HG03108 (cell line): Measurements from ENCODE around the gene LRRTM4.
"Not testable (repeated sequence)": the region's sequence is repeated elsewhere in the genome, so short reads cannot be mapped to it uniquely, and the experiment has no call there.

Source experiments
- ATAC-seq: cut with Tn5 transposase; IDR thresholded peaks from one replicate; pipeline ENCODE4 v1.9.1; 2021; ENCODE audit warnings: moderate library complexity; ENCODE audit not compliant: unreplicated experiment

LRRTM4 gene

DNA sequence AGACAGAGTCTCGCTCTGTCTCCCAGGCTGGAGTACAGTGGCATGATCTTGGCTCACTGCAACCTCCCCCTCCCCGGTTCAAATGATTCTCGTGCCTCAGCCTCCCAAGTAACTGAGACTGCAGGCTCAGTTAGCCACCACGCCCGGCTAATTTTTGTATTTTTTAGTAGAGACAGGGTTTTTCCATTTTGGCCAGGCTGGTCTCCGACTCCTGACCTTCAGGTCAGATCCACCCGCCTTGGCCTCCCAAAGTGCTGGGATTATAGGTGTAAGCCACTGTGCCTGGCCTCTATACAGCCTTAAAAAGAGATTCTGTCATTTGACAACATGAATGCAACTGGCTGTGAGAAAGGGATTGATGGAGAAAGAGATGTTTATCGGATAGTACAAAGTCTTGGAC lies 426.7 kb downstream of the LRRTM4 start:
- ATAC-seq = not testable (repeated sequence)

- ATAC-seq = no peak
Observed at GRCh38 chr2:77095096-77095495, 427.1 kb downstream of the LRRTM4 start.

GRCh38 chr2:77088424-77088823 lies 433.8 kb downstream of the LRRTM4 start:
- not testable (repeated sequence) for ATAC-seq

DNA sequence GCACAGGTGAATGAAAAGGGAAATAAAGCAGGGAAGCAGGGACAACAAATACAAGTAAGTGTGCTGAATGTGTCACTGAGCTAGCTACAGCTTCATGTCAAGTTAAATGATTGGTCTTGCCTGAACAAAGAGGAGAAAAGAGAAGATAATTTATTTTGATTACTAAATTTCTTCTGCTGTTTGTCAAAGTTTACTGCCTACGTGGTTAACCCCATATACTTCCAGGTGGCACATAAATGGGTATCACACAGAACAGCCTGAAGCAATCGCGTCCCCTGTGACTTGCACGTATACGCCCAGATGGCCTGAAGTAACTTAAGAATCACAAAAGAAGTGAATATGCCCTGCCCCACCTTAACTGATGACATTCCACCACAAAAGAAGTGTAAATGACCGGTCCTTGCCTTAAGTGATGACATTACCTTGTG lies 434.2 kb downstream of the LRRTM4 start:
- no peak for ATAC-seq

- ATAC-seq = no peak
Observed at GRCh38 chr2:77086478-77086877, 435.7 kb downstream of the LRRTM4 start.

GRCh38 chr2:77086051-77086450 lies 436.1 kb downstream of the LRRTM4 start:
- ATAC-seq = no peak

DNA sequence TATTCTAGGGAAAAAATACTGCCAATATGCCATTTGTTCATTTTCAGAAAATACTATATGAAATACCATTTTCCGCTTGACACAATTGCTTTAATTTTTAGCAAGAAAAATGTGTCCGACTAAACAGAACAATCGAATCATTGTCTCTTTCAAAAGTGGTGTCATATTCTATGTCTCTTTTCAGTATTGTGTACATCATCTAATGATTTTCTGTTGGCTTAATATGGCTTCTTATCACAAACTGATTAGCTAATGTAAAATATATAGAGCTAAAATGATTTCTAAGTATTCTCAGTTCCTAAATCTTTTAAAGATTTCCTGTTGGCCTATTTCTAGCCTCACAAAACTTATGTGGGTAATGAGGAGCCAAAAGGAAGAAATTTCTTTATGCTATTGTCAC lies 436.6 kb downstream of the LRRTM4 start:
- no peak for ATAC-seq

- no peak for ATAC-seq
Observed at GRCh38 chr2:77081597-77081996, 440.6 kb downstream of the LRRTM4 start.

DNA sequence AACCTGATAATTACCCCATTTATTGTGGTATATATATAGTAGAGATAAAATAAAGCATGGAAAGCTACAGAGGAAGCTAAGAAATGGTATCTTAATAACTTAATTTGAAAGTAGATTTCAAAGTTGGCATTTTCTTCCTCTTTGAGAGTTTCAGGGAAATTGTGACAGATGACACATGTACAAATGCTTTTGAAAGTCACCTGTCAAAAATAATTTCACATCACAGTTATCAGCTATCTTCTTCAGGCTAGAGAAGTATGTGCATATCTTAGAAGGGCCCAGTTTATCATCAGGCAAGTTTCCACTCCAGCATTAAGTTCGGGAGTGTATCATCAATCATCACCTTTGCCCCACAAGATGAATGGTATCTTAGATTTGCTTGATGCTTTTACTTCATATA lies 457.9 kb downstream of the LRRTM4 start:
- ATAC-seq = no peak

DNA sequence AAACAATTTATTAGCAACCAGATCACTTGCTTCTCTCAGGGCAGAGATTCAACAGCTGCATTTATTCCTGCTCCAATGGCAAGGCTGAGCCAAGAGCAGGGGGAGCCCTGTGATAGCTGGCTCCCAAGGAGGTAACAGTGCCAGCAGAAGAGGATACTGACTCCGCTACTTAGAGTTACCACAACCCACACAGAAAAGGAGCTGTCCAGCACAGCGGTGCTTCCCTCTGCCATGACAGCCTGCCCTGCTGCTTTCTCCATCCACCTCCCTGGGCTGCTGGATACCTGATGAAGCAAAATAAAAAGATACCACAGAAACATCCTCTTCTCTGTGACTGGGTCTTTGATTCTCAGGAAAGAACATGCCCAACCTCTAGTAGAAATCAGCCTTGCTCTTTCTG lies 467.2 kb downstream of the LRRTM4 start:
- ATAC-seq = no peak

- no peak for ATAC-seq
Observed at GRCh38 chr2:77046339-77046738, 475.8 kb downstream of the LRRTM4 start.

DNA sequence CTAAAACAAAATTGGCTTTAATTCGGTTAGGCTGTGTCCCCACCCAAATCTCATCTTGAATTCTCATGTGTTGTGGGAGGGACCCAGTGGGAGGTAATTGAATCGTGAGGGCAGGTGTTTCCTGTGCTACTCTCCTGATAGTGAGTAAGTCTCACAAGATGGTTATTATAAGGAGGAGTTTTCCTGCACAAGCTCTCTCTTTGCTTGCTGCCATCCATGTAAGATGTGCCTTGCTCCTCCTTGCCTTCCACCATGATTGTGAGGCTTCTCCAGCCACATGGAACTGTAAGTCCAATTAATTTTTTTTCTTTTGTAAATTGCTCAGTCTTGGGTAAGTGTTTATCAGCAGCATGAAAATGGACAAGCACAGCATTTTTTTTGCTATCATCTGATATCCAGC lies 476.7 kb downstream of the LRRTM4 start:
- ATAC-seq = not testable (repeated sequence)

- no peak for ATAC-seq
Observed at GRCh38 chr2:77034445-77034844, 487.7 kb downstream of the LRRTM4 start.

- not testable (repeated sequence) for ATAC-seq
Observed at GRCh38 chr2:77029237-77029636, 492.9 kb downstream of the LRRTM4 start.

GRCh38 chr2:77028032-77028600 lies 494.1 kb downstream of the LRRTM4 start:
- no peak for ATAC-seq

GRCh38 chr2:77025714-77026113 lies 496.5 kb downstream of the LRRTM4 start:
- no peak for ATAC-seq

DNA sequence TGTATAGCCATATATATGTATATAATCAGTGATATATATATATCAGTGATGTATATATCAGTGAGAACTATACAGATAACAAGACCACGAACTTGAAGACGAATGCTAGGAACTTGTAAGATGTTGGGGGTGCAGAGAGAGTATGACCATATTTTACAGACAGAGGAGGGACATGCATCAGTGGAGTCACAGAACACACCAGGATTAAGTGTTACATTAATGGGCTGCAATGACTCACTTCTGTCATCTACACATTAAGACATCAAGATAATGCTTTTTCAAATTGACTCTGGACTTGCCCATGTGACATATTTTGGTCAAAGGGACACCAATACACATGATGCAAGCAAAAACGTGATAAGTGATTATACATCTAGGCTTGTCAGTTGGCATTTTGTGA lies 501.0 kb downstream of the LRRTM4 start:
- no peak for ATAC-seq

DNA sequence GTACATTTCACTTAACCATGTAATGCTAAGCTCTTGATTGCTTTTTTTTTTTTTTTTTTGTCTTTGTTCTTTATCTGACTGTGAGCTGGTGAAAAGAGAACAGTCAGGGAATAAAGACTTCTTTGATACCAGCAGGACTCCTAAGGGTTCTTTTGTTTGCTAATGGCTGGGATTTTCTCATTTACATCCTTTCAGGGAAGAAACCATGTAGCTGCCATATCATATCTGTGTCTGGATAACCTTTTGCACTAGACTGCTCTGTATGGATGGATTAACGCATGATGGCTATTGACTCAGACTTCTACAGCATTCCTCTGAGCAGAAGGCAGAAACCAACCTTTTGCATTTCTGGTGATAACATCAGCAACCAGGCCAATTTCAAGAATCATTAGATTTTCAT lies 504.0 kb downstream of the LRRTM4 start:
- no peak for ATAC-seq

GRCh38 chr2:77017355-77017745 lies 504.8 kb downstream of the LRRTM4 start:
- no peak for ATAC-seq

DNA sequence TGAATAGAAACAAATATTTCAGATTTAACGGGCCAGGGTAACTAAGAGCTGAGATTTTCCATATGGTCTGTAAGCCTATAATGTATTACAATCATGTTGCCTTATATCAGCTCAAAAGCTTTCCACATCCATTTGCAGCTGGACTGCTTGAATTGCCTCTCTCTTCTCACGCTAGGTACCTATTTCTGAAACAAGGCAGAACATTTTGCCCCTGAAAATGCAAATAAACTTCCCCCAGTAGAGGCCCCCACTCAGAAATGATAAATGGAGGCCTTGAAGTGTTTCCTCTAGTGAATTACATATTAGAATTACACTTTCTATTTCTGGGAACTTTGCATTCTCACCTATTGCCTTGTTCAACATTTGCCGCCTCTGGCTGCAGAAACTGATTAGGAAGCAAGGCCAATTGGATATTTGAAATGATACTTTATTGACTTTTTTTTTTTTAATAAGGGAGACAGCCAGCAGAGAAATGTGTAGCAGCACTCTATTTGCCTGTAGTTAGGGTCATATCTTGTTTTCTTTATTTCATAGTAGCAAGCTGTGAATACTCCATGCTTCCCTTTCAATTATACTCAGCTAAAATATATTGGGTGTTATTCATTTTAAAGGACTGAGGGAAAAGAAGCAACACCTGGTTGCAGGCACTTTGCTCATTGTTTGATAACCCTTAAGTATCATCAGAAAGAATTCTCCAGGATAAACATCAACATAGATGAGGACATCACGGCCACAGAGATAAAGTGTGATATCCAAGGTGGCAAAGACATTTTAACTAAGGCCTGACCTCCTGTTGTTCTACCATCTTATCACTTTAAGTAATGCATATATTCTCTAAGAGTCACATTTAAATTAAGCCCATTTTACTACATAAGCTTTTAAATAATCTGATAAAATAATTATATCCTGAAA lies 505.5 kb downstream of the LRRTM4 start:
- ATAC-seq = no peak

GRCh38 chr2:77013953-77014352 lies 508.2 kb downstream of the LRRTM4 start:
- ATAC-seq = no peak

DNA sequence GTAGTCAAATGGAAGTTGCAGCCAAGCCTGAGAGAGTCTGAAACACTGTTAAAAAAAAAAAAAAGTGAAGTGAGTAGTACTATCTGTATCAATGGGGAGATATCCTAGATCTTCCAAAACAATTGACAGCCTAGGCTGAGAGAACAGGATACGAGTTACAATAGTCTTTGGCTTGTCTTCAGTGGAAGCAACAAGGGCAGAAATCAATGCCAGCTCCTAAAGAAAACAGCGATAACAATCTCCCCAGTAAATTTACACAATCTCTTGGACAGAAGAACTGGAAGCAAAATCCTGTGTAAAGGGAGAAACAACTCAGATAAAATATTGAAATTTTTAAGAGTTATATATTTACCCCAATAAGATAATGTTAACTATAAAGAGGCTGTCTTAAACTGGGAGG lies 508.7 kb downstream of the LRRTM4 start:
- no peak for ATAC-seq
